ENCODE measurements around the gene ARHGEF17. TPM values are rescaled to one million over a fixed set of nuclear protein-coding genes. Genes with fewer than 3 reads are reported as not detected.

ARHGEF17 gene
- total and polyA plus RNA-seq, 2 of the 13 experiments (the other 11 are each of a cell fraction or from before 2014, with no cell fraction given), result 10.7 to 28.8 TPM

DNA sequence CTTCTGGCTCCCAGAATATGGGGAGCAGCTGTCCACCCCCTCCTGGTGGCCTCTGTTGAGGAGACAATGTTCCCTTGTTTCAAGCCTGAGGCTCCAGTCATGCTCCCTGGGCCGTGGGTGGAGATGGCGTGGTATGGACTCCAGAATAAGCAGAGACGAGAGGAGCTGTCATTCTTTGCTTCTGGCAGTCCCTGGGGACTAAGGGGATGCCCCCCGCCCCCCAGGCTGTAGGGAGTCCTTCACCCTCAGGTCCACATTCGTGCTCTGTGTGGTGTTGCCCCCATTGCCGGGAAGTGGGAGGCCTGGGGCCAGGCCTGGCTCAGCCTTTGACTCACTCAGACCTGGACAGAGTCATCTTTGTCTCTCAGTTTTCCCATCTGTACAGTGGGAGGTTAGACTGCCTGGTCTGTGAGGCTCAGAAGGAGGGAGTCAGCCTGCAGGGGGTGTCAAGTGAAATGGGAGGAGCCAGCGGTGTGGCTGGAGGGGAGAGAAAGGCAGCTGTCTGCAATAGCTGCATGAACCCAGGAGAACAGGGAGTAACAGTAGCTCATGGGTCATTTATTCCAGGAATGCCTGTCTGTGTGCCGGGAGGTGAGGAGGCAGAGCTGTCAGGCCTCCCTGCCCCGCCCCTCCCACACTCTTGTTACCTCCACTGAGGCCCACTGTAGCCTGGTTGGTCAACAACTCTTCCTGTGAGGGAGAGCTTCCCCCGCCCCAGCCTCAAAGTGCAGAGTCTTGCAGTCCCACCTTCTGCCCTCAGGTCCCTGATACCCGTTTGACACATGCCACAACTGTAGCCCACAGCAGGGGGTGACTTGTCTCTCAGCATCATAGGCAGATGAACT lies 6.3 kb downstream of the ARHGEF17 start (continued):
- peak; percentile 61; the same call in 1 of the 2 replicates for TF ChIP-seq HNF4G (IDR thresholded peaks at IDR 0.05; ENCODE audit: borderline replicate concordance, low read depth, low read length)
- TF ChIP-seq HNF4G (CRISPR knock-in tag; IDR thresholded peaks at IDR 0.05; ENCODE audit: borderline replicate concordance, low read depth), result 0 out of 2 replicates have a peak, but pooled peaks have one; percentile 22
- TF ChIP-seq MEIS1 (CRISPR knock-in tag; IDR thresholded peaks at IDR 0.05; ENCODE audit: borderline replicate concordance), result peak; percentile 86
- TF ChIP-seq, protein P1, sequence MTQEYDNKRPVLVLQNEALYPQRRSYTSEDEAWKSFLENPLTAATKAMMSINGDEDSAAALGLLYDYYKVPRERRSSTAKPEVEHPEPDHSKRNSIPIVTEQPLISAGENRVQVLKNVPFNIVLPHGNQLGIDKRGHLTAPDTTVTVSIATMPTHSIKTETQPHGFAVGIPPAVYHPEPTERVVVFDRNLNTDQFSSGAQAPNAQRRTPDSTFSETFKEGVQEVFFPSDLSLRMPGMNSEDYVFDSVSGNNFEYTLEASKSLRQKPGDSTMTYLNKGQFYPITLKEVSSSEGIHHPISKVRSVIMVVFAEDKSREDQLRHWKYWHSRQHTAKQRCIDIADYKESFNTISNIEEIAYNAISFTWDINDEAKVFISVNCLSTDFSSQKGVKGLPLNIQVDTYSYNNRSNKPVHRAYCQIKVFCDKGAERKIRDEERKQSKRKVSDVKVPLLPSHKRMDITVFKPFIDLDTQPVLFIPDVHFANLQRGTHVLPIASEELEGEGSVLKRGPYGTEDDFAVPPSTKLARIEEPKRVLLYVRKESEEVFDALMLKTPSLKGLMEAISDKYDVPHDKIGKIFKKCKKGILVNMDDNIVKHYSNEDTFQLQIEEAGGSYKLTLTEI (CRISPR knock-in tag; conservative IDR thresholded peaks at IDR 0.05), result no peak
- no peak for TF ChIP-seq PHB2 (IDR thresholded peaks at IDR 0.05; ENCODE audit: partially characterized antibody)
- 0 out of 2 replicates have a peak, but pooled peaks have one; percentile 32 for TF ChIP-seq DPF2 (CRISPR knock-in tag; IDR thresholded peaks at IDR 0.05; ENCODE audit: borderline replicate concordance, low read depth)
- peak in 1 of 2 experiments; percentile 48; a peak in 1 of 4 replicates for TF ChIP-seq EP300 (IDR thresholded peaks at IDR 0.05; ENCODE audit: low read depth in 2 of 2, low read length in 2 of 2)
- TF ChIP-seq EP300 (CRISPR knock-in tag; IDR thresholded peaks at IDR 0.05; ENCODE audit: borderline replicate concordance), result 0 out of 2 replicates have a peak, but pooled peaks have one; percentile 20
- TF ChIP-seq, protein P2, sequence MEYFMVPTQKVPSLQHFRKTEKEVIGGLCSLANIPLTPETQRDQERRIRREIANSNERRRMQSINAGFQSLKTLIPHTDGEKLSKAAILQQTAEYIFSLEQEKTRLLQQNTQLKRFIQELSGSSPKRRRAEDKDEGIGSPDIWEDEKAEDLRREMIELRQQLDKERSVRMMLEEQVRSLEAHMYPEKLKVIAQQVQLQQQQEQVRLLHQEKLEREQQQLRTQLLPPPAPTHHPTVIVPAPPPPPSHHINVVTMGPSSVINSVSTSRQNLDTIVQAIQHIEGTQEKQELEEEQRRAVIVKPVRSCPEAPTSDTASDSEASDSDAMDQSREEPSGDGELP (IDR thresholded peaks at IDR 0.05; ENCODE audit: borderline replicate concordance, low read depth), result peak; percentile 72; the same call in 1 of the 2 replicates
- 0 out of 2 replicates have a peak, but pooled peaks have one; percentile 31 for TF ChIP-seq ZNF317 (CRISPR knock-in tag; IDR thresholded peaks at IDR 0.05)
- no peak for TF ChIP-seq FIP1L1 (IDR thresholded peaks at IDR 0.05; ENCODE audit: borderline replicate concordance, insufficient read depth, low read depth, low read length)
- TF ChIP-seq ZNF121 (CRISPR knock-in tag; IDR thresholded peaks at IDR 0.05), result 0 out of 2 replicates have a peak, but pooled peaks have one; percentile 16
- no peak for TF ChIP-seq ZNF260 (CRISPR knock-in tag; IDR thresholded peaks at IDR 0.05; ENCODE audit: borderline replicate concordance, low read depth)
- peak; percentile 42; the same call in 1 of the 2 replicates for TF ChIP-seq HOXA3 (CRISPR knock-in tag; IDR thresholded peaks at IDR 0.05)
- TF ChIP-seq FOXA1 (IDR thresholded peaks at IDR 0.05), result no peak
- peak; percentile 72; the same call in 1 of the 2 replicates for TF ChIP-seq FOXA1 (CRISPR knock-in tag; IDR thresholded peaks at IDR 0.05)
- 0 out of 4 replicates have a peak, but pooled peaks of 1 of the 2 experiments have one; percentile 37 for TF ChIP-seq POLR2A (IDR thresholded peaks at IDR 0.05; ENCODE audit: insufficient read depth in 1 of 2, low read depth in 2 of 2, low read length in 2 of 2)
- no peak for TF ChIP-seq ZNF484 (CRISPR knock-in tag; IDR thresholded peaks at IDR 0.05; ENCODE audit: borderline replicate concordance, low read depth)
- TF ChIP-seq MTF2 (CRISPR knock-in tag; IDR thresholded peaks at IDR 0.05; ENCODE audit: borderline replicate concordance), result no peak
- no peak for TF ChIP-seq TCF12 (IDR thresholded peaks at IDR 0.05)
- TF ChIP-seq TCF12 (CRISPR knock-in tag; IDR thresholded peaks at IDR 0.05), result no peak
- TF ChIP-seq ZFP36L1 (CRISPR knock-in tag; IDR thresholded peaks at IDR 0.05), result peak; percentile 37; the same call in 1 of the 2 replicates
- TF ChIP-seq ZBTB38 (CRISPR knock-in tag; IDR thresholded peaks at IDR 0.05), result peak; percentile 66; the same call in 1 of the 2 replicates

Data from HepG2 (cell line).